ENCODE measurements around the gene ASXL3. TPM values are rescaled to one million over a fixed set of nuclear protein-coding genes. Genes with fewer than 3 reads are reported as not detected.

The ASXL3 gene
- total and polyA plus RNA-seq, 7 donors: 0.01 to 0.41 (median 0.15) TPM; not detected in 2

GRCh38 chr18:33712719-33713118, 134.7 kb downstream of the ASXL3 start:
- Histone ChIP-seq H3K4me3 (no peak overlapping the region), H3K27me3 (ENCODE audit: insufficient read depth in 3 of 3, low read length in 2 of 3) (no peaks in the 10 kb centered on the region), H3K9me3 (no peaks in the 10 kb centered on the region), H3K27ac (no peak overlapping the region), H3K4me1 (no peaks in the 10 kb centered on the region), H3K36me3 (ENCODE audit: insufficient read depth in 1 of 2, low read depth in 1 of 2) (no peaks in the 10 kb centered on the region)
- TF ChIP-seq CTCF (IDR thresholded peaks at IDR 0.05): no peak
- DNase-seq: no peak
- WGBS, 3 donors: 65 to 73% (median 72%) methylated on average over 4 of the region's 4 CpGs
- intact Hi-C loops (cut with DNase I): no loop called here
- ATAC-seq: no peak

- intact Hi-C loops (cut with DNase I): no loop called here
Measured at GRCh38 chr18:33716061-33716683, 138.2 kb downstream of the ASXL3 start.

GRCh38 chr18:33717339-33717738, 139.3 kb downstream of the ASXL3 start:
- ATAC-seq: no peak
- no peak overlapping the region for H3K4me3 ChIP-seq
- no peaks in the 10 kb centered on the region for H3K36me3 ChIP-seq (ENCODE audit: insufficient read depth in 1 of 2, low read depth in 1 of 2)
- intact Hi-C loops (cut with DNase I): no loop called here
- no peaks in the 10 kb centered on the region for H3K27me3 ChIP-seq (ENCODE audit: insufficient read depth in 3 of 3, low read length in 2 of 3)
- no peaks in the 10 kb centered on the region for H3K9me3 ChIP-seq
- no peak for TF ChIP-seq CTCF (IDR thresholded peaks at IDR 0.05)
- no peaks in the 10 kb centered on the region for H3K4me1 ChIP-seq
- 89 to 95% (median 89%) methylated on average over 2 of the region's 2 CpGs for WGBS, 3 donors
- no peak overlapping the region for H3K27ac ChIP-seq
- DNase-seq: no peak

More at GRCh38 chr18:33716061-33716683, 138.2 kb downstream of the ASXL3 start:
- no peaks in the 10 kb centered on the region for H3K36me3 ChIP-seq (ENCODE audit: insufficient read depth in 1 of 2, low read depth in 1 of 2)
- H3K4me3 ChIP-seq: no peak overlapping the region
- DNase-seq (no peak), ATAC-seq (no peak)
- H3K27ac ChIP-seq: no peak overlapping the region
- no peak for TF ChIP-seq CTCF (IDR thresholded peaks at IDR 0.05)
- H3K4me1 ChIP-seq: no peaks in the 10 kb centered on the region
- no peaks in the 10 kb centered on the region for H3K27me3 ChIP-seq (ENCODE audit: insufficient read depth in 3 of 3, low read length in 2 of 3)
- H3K9me3 ChIP-seq: no peaks in the 10 kb centered on the region
- 81 to 83% (median 82%) methylated on average over 4 of the region's 4 CpGs for WGBS, 3 donors

GRCh38 chr18:33720133-33720532, 142.1 kb downstream of the ASXL3 start:
- ATAC-seq (no peak), DNase-seq (no peak)
- no peak for TF ChIP-seq CTCF (IDR thresholded peaks at IDR 0.05)
- Histone ChIP-seq H3K4me1 (no peaks in the 10 kb centered on the region), H3K27ac (no peak overlapping the region), H3K36me3 (ENCODE audit: insufficient read depth in 1 of 2, low read depth in 1 of 2) (no peaks in the 10 kb centered on the region), H3K27me3 (ENCODE audit: insufficient read depth in 3 of 3, low read length in 2 of 3) (no peaks in the 10 kb centered on the region), H3K9me3 (no peaks in the 10 kb centered on the region), H3K4me3 (no peak overlapping the region)
- WGBS, 3 donors: 80 to 81% (median 81%) methylated on average over 2 of the region's 2 CpGs
- intact Hi-C loops (cut with DNase I): no loop called here

GRCh38 chr18:33729556-33729955, 151.5 kb downstream of the ASXL3 start:
- H3K27ac ChIP-seq: no peak overlapping the region
- H3K4me3 ChIP-seq: no peak overlapping the region
- intact Hi-C loops (cut with DNase I): no loop called here
- DNase-seq (no peak), ATAC-seq (no peak)
- H3K4me1 ChIP-seq: no peaks in the 10 kb centered on the region
- no peaks in the 10 kb centered on the region for H3K36me3 ChIP-seq (ENCODE audit: insufficient read depth in 1 of 2, low read depth in 1 of 2)
- no peaks in the 10 kb centered on the region for H3K27me3 ChIP-seq (ENCODE audit: insufficient read depth in 3 of 3, low read length in 2 of 3)
- no peaks in the 10 kb centered on the region for H3K9me3 ChIP-seq
- TF ChIP-seq CTCF (IDR thresholded peaks at IDR 0.05): no peak
- 89 to 91% (median 90%) methylated on average over 4 of the region's 4 CpGs for WGBS, 3 donors

Measured in psoas muscle (tissue), 8 donors.